SH-SY5Y (cell line): ENCODE results near the gene CD81.

ENCODE experiments used
- GATA2 ChIP-seq: IDR thresholded peaks from 2 replicates; pipeline ENCODE4 v1.6.1; 2011; ENCODE audit warnings: mild to moderate bottlenecking, low read depth, low read length
- GATA3 ChIP-seq: IDR thresholded peaks from 2 replicates; pipeline ENCODE4 v1.6.1; 2011; ENCODE audit warnings: low read depth, mild to moderate bottlenecking, low read length, moderate library complexity

DNA sequence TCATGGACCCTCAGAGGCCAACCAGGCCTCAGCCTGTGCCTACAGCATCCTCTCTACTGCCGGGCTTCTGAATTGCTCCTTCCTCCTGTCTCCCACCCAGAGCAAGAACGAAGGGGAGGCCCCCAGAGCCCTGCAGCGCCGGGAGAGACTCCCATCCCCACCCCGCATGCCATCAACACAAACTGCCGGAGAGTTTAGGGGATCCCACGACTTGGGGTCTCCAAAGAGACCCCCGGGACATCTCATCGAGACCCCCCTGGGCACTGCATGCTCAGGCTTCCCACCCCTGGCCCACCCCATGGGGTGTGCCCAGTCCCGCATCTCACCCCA, 8.3 kb upstream of the CD81 start:
- TF ChIP-seq GATA2 (no peak), GATA3 (no peak)
